ENCODE data around the gene SAP30L.

SAP30L gene, protein sequence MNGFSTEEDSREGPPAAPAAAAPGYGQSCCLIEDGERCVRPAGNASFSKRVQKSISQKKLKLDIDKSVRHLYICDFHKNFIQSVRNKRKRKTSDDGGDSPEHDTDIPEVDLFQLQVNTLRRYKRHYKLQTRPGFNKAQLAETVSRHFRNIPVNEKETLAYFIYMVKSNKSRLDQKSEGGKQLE

GRCh38 chr5:154445422-154446194, at the start of gene SAP30L:
Gene SAP30L, plus strand, starts transcription at chr5:154445997. Its CDS starts 608 bp downstream, at chr5:154446605.
- peak; percentile 93 for DNase-seq (ENCODE audit: low read depth in 2 of 2)

DNA sequence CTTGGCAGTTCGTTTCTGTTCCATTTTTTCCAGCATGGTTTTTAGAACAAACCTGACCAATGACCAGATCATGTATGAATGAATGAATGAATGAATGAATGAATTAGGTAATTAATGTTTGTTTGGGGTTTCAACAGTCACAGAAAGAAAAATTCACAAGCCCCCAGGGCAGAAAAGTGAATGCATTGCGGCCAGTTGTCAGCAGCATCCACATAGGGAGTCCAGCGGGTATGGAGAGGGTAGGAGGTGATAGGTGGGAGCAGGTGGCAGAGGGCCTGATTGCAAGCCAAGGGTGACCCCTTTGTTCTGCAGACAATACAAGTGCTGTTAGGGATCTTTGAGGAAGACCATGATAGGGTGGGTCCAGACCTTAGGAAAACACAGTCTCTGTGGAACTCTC, 49.7 kb upstream of the SAP30L start:
- DNase-seq (ENCODE audit: low read depth in 2 of 2) = no peak

GRCh38 chr5:154397652-154398406, 48.0 kb upstream of the SAP30L start:
- no peak for DNase-seq (ENCODE audit: low read depth in 2 of 2)

DNA sequence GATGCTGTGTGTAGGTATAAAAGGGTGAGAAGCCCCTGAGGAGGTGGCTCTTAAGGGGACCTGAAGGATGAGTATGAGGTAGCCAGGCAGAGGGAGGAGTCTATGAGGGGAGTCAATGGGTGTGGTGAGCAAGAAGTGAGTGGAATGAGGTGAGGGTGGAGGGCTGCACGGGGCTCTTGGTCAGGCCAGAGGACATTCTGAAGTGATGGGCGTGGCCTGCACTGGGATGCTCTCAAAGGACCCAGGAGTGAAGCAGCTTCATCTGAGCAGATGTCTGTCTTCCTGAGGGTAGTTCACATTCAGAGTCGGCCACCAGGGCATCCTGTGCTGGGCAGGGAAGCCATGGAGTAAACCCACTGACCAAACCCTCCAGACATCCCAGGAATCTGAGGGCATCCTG, 45.1 kb upstream of the SAP30L start:
- no peak for DNase-seq (ENCODE audit: low read depth in 2 of 2)

DNA sequence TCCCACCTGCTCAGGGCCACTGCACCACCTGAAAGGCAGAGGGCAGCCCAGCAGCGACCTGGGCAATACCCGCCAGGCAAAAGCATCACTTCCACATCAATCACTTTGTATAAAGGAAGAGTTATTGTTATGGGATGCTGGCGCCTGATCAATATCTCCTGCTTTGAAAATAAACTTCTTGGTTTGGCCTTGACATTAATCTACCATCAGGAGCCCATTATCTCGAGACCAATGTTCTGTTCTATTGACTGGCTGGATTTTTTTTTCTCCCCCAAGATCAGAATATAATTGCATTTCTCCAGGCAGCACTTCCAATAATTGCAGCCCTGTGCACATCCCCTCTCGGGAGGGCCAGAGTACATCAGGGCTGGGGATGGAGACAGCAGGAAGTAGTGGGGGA, 44.4 kb upstream of the SAP30L start:
- no peak for DNase-seq (ENCODE audit: low read depth in 2 of 2)

- no peak for DNase-seq (ENCODE audit: low read depth in 2 of 2)
These were observed 43.9 kb upstream of the SAP30L start for GRCh38 chr5:154401931-154402330.

GRCh38 chr5:154402611-154403010, 43.2 kb upstream of the SAP30L start:
- no peak for DNase-seq (ENCODE audit: low read depth in 2 of 2)

DNA sequence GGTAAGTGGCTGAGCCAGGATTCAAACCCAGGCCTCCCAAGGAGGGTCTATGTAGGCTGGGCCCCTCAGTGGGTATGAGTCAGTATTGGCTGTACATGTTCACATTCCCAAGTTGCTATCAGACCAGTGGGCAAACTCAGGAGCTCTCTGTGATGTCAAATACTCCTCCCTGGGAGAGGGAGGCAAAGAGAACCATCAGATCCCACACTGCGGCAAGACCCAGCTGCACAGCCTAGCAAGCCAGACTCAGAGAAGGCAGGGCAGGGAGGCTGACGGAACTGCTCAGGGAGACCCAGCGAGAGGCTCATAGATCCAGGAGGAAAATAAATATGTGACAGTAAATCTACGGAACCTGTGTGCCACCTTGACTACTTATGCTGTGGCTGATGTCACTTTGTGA, 42.6 kb upstream of the SAP30L start:
- no peak for DNase-seq (ENCODE audit: low read depth in 2 of 2)

DNA sequence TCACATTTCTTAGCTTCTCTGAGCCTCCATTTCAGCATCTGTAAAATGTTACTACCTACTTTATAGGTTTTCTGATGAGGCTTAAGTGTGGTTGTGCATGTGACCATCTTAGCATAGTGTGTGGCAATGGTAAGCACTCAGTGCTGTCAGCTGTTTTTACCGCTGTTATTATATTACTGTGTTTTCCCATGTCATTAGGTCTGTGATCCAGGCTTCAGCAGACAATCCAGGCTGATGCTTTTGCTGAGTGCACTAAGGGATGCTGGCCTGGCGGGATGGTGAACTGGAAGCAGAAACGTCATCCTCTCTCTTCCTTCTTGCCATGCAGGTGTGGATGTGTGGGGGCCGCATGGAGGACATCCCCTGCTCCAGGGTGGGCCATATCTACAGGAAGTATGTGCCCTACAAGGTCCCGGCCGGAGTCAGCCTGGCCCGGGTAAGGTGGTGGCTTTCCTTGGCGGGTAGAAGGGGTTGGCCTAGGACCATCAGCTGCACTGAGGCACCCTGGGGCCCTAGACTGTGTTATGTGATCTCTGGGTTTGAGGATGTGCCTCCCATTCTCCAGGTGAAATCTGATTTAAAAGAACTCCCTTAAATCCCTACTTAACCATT, 41.9 kb upstream of the SAP30L start:
- no peak for DNase-seq (ENCODE audit: low read depth in 2 of 2)

DNA sequence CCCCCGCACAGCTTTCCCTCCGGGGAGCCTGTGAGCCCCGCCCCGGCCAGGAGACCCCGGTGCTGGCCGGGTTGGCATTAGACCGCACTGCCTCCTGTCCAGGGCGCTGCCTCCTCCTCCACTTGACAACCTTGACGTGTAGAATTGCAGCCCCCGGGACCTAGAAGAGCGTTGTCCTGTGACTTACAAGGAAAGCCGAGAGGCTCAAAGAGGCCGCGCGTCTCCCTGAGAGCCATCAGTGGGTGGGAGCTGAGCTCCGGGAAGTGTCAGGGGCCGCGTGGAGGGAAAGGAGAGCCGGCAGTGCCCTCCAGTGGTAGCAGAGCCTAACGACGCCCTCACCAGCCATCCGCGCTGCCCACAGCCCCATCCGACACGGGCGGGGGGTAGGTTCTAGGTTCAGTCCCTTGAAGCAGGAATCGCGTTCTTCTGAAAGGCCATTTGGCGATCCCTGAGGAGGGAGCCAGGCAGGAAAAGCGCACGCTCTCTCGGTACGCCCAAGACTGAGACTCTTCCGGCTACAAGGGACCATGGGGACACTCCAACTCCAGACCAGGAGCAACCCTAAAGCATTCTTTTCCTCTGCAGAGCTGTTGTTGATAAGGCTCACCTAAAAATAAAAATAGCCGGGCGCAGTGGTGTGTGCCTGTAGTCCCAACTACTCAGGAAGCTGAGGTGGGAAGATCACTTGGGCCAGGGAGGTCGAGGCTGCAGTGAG, 40.6 kb upstream of the SAP30L start:
- DNase-seq (ENCODE audit: low read depth in 2 of 2) = peak; percentile 65 to 70

- no peak for DNase-seq (ENCODE audit: low read depth in 2 of 2)
These were observed 39.6 kb upstream of the SAP30L start for GRCh38 chr5:154406231-154406630.

DNA sequence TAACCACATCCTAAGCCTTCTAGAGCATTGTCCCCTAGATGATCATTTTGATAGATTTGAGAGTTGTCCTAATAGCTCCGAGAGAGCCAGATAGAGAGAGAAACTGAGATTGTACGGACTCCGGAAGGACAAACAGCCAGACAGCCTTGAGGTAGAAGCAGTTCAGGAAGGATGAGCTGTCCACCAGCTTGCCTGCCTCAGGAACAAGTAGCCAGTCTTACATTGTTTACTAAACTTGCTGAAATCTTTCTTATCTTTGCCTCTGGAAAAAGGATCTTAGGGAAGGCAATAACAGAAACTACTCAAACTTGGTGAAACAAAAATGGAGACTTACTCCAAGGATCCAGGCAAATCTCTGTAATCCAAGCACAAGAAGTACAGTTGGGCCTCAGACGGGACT, 39.0 kb upstream of the SAP30L start:
- no peak for DNase-seq (ENCODE audit: low read depth in 2 of 2)

DNA sequence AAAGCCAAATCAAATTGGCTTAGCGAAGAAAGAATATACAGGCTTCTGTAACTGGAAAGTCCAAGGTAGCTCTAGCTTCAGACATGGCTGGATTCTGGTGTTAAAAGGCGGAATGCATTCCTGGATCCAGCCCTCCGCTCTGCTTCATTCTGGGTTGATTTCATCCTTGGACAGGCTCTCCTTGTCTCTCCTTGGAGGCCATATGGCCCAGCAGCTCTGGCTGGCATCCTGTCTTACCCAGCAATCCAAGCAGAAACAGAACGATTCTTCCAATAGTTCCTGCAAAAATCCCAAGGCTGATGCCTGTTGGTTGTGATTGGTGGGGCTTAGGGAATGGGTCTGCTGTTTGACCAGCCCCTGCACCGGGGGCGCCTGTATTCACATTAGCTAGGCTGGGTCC, 37.0 kb upstream of the SAP30L start:
- DNase-seq (ENCODE audit: low read depth in 2 of 2) = no peak

- no peak for DNase-seq (ENCODE audit: low read depth in 2 of 2)
These were observed 36.5 kb upstream of the SAP30L start for GRCh38 chr5:154409230-154409840.

DNA sequence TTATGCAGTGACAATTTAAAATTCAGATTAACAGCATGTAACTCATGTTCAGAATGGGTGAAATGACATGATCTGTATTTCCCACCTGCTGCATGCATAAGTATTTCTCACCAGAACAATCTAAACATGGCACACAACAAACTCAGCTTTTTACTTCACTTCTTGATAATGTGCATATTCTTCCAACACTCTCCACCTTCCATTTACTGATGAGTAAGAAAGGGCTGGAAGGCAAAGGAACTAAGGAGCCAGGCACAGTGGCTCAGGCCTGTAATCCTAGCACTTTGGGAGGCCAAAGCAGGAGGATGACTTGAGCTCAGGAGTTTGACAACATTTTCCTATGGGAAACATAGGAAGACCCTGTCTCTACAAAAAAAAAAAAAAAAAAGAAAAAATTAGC, 35.8 kb upstream of the SAP30L start:
- DNase-seq (ENCODE audit: low read depth in 2 of 2) = no peak

GRCh38 chr5:154410786-154411185, 35.0 kb upstream of the SAP30L start:
- DNase-seq (ENCODE audit: low read depth in 2 of 2) = no peak

GRCh38 chr5:154411338-154411737, 34.5 kb upstream of the SAP30L start:
- DNase-seq (ENCODE audit: low read depth in 2 of 2) = no peak

DNA sequence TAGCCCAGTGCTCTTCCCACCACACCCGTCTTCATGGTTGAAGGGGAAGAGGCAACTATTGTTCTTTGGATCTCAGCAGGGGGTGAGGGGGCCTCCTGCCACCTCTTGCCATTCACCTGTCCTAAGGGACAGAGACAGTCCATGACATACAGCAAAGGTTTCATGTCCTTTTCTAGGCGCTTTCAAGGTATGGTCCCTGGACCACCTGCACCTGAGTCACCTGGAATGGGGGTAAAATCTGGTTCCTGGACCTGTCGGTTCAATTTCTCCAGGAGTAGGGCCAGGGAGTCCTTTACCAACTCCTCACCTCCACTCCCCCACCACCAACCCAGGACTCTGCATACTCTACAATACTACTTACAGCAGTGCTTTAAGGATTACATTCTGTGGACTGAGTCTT, 33.5 kb upstream of the SAP30L start:
- DNase-seq (ENCODE audit: low read depth in 2 of 2) = no peak

- DNase-seq (ENCODE audit: low read depth in 2 of 2) = no peak
These were observed 32.9 kb upstream of the SAP30L start for GRCh38 chr5:154412925-154413324.

DNA sequence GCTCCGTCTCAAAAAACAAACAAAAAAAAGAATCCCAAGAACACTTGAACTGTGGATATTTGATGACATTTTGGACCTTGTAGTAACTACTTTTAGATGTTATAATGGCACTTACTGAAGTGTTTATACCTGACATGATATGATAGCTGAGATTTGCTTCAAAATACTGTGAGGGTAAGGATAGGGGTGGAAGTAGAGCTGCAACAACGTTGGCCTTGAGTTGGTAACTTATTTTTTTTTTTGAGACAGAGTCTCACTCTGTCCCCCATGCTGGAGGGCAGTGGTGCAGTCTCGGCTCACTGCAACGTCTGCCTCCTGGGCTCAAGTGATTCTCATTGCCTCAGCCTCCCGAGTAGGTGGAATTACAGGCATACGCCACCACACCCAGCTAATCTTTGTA, 30.7 kb upstream of the SAP30L start:
- DNase-seq (ENCODE audit: low read depth in 2 of 2) = no peak

- DNase-seq (ENCODE audit: low read depth in 2 of 2) = no peak
These were observed 27.4 kb upstream of the SAP30L start for GRCh38 chr5:154418344-154418820.

All from stimulated activated CD8-positive, alpha-beta memory T cell treated with anti-CD3 and anti-CD28 coated beads, Interleukin-2, amount 100 ng/mL, for 48 hours (primary cell).